Endothelial cell of umbilical vein (primary cell): ENCODE measurements around the gene CARD9.
"Not testable (repeated sequence)": the region's sequence is repeated elsewhere in the genome, so short reads cannot be mapped to it uniquely, and the experiment has no call there.

Experiments used
- CTCF ChIP-seq, 2 donors: IDR thresholded peaks; 1 replicate in 1 of 2; 2 replicates in 1 of 2; pipeline ENCODE4 v1.5.1; 2011; ENCODE audit warnings: low read length in 2 of 2, mild to moderate bottlenecking in 2 of 2, moderate library complexity in 2 of 2, control low read depth in 1 of 2, inconsistent platforms in 1 of 2, low read depth in 1 of 2; ENCODE audit not compliant: insufficient read depth in 1 of 2; ENCODE audit errors: extremely low read depth in 1 of 2
- EZH2 ChIP-seq: IDR thresholded peaks from 2 replicates; pipeline ENCODE4 v1.6.1; 2012; ENCODE audit warnings: borderline replicate concordance, low read depth, mild to moderate bottlenecking, moderate library complexity, low read length, inconsistent platforms; ENCODE audit not compliant: severe bottlenecking
- JUN ChIP-seq: IDR thresholded peaks from 2 replicates; pipeline ENCODE4 v1.6.1; 2011; ENCODE audit warnings: borderline replicate concordance, low read depth; ENCODE audit not compliant: insufficient read length, insufficient read depth
- POLR2A ChIP-seq: IDR thresholded peaks from 2 replicates; pipeline ENCODE4 v1.6.1; 2012; ENCODE audit warnings: low read depth, mild to moderate bottlenecking, control low read depth, low read length

GRCh38 chr9:136319955-136320354 is 53.5 kb downstream of the CARD9 start:
- TF ChIP-seq EZH2; CTCF (IDR thresholded peaks at IDR 0.05; ENCODE audit: extremely low read depth in 1 of 2, insufficient read depth in 1 of 2, low read depth in 1 of 2, low read length in 2 of 2); POLR2A; JUN: not testable (repeated sequence)
